Naive B cell (primary cell): ENCODE measurements around the gene QRICH2. TPM values are rescaled to one million over a fixed set of nuclear protein-coding genes. Genes with fewer than 3 reads are reported as not detected.
"Not testable (repeated sequence)": the region's sequence is repeated elsewhere in the genome, so short reads cannot be mapped to it uniquely, and the experiment has no call there.

Experiments
- ATAC-seq, 2 donors: fragments of 150-1000 bp; cut with Tn5 transposase; 2 replicates each; pipeline ENCODE4 v1.10.0; 2021; ENCODE audit warnings: low read depth in 2 of 2, mild to moderate bottlenecking in 2 of 2, moderate library complexity in 2 of 2
- DNase-seq: peaks from one replicate; pipeline ENCODE4 v3.0.0; 2022
- H3K27ac Mint-ChIP-seq, 6 donors: one replicate each; pipeline ENCODE4 v1.8.0; 2020 to 2022; ENCODE audit warnings: mild to moderate bottlenecking in 6 of 6, mixed read lengths in 6 of 6, moderate library complexity in 5 of 6, inconsistent platforms in 2 of 6
- H3K27me3 Mint-ChIP-seq, 3 donors: one replicate each; pipeline ENCODE4 v1.8.0; 2021 to 2022; ENCODE audit warnings: mixed read lengths in 3 of 3, mild to moderate bottlenecking in 1 of 3
- H3K36me3 Mint-ChIP-seq, 2 donors: one replicate each; pipeline ENCODE4 v1.8.0; 2020 to 2022; ENCODE audit warnings: mixed read lengths in 2 of 2, inconsistent platforms in 1 of 2, mild to moderate bottlenecking in 1 of 2
- H3K4me1 Mint-ChIP-seq, 3 donors: one replicate each; pipeline ENCODE4 v1.8.0; 2020 to 2022; ENCODE audit warnings: mixed read lengths in 3 of 3, inconsistent platforms in 1 of 3, mild to moderate bottlenecking in 1 of 3, moderate library complexity in 1 of 3
- H3K4me3 Mint-ChIP-seq, 8 donors: one replicate each; pipeline ENCODE4 v1.8.0; 2020 to 2022; ENCODE audit warnings: mild to moderate bottlenecking in 8 of 8, mixed read lengths in 8 of 8, moderate library complexity in 8 of 8, inconsistent platforms in 2 of 8
- H3K9me3 Mint-ChIP-seq, 7 donors: one replicate each; pipeline ENCODE4 v1.8.0; 2020 to 2022; ENCODE audit warnings: mixed read lengths in 7 of 7, mild to moderate bottlenecking in 5 of 7, inconsistent platforms in 2 of 7, moderate library complexity in 1 of 7
- polyA plus RNA-seq, 6 donors: library from polyadenylated mRNA; unstranded; fragments of 300-500 nt; fragmentation: Illumina TruSeq; gene quantifications; one replicate each; pipeline ENCODE4 v1.2.3, GENCODE V29; 2021; ENCODE audit warnings: low read depth in 6 of 6

The QRICH2 gene
- polyA plus RNA-seq, 6 donors from 2014 or later: 0.20 to 0.38 TPM; not detected in 4

GRCh38 chr17:76264425-76264754 is 43.7 kb downstream of the QRICH2 start:
- ATAC-seq (no peak), DNase-seq (no peak)
- Mint-ChIP-seq H3K4me1 (peaks cover 43 to 81% (median 72%) of the 10 kb centered on the region in 3 donors), H3K27me3 (no peaks in the 10 kb centered on the region), H3K36me3 (no peaks in the 10 kb centered on the region), H3K9me3 (no peaks in the 10 kb centered on the region), H3K4me3 (peak overlapping the region; percentile 66 to 91 (median 86)), H3K27ac (peak overlapping the region; percentile 47 to 99 (median 90))

- Mint-ChIP-seq H3K4me1 (peaks cover 39 to 77% (median 68%) of the 10 kb centered on the region in 3 donors), H3K27ac (peak overlapping the region; percentile 19 to 99 (median 87)), H3K9me3 (no peaks in the 10 kb centered on the region), H3K4me3 (peak overlapping the region in 4 of 8 donors; percentile 0 to 90 (median 46)), H3K36me3 (no peaks in the 10 kb centered on the region), H3K27me3 (no peaks in the 10 kb centered on the region)
- DNase-seq (no peak), ATAC-seq (no peak)
These were observed 44.2 kb downstream of the QRICH2 start for GRCh38 chr17:76263896-76264295.

GRCh38 chr17:76262732-76263344 is 45.2 kb downstream of the QRICH2 start:
- Mint-ChIP-seq H3K4me3 (peak overlapping the region; percentile 27 to 90 (median 76)), H3K27ac (peak overlapping the region; percentile 80 to 94 (median 90)), H3K27me3 (no peaks in the 10 kb centered on the region), H3K4me1 (peaks cover 34 to 67% (median 58%) of the 10 kb centered on the region in 3 donors), H3K9me3 (no peaks in the 10 kb centered on the region), H3K36me3 (no peaks in the 10 kb centered on the region)
- peak; percentile 13 to 14 for ATAC-seq
- DNase-seq: peak; percentile 58

GRCh38 chr17:76261421-76262215 is 46.5 kb downstream of the QRICH2 start:
- Mint-ChIP-seq H3K27me3 (no peaks in the 10 kb centered on the region), H3K4me1 (peaks cover 35 to 57% (median 47%) of the 10 kb centered on the region in 3 donors), H3K9me3 (no peaks in the 10 kb centered on the region), H3K27ac (peak overlapping the region in 5 of 6 donors; percentile 53 to 89 (median 67)), H3K4me3 (peak overlapping the region in 7 of 8 donors; percentile 15 to 80 (median 74)), H3K36me3 (no peaks in the 10 kb centered on the region)
- DNase-seq (peak; percentile 27), ATAC-seq (no peak)

- H3K9me3 Mint-ChIP-seq: no peaks in the 10 kb centered on the region
- H3K36me3 Mint-ChIP-seq: no peaks in the 10 kb centered on the region
- ATAC-seq: no peak
- H3K27me3 Mint-ChIP-seq: no peaks in the 10 kb centered on the region
- DNase-seq: no peak
- H3K4me1 Mint-ChIP-seq: peaks cover 37 to 61% (median 44%) of the 10 kb centered on the region in 3 donors
- H3K27ac Mint-ChIP-seq: peak overlapping the region in 3 of 6 donors; percentile 2 to 9 (median 5)
- H3K4me3 Mint-ChIP-seq: peak overlapping the region in 4 of 8 donors; percentile 12 to 49 (median 22)
These were observed 47.4 kb downstream of the QRICH2 start for GRCh38 chr17:76260669-76261068.

GRCh38 chr17:76260220-76260619 is 47.9 kb downstream of the QRICH2 start:
- Mint-ChIP-seq H3K9me3 (no peaks in the 10 kb centered on the region), H3K36me3 (no peaks in the 10 kb centered on the region), H3K4me3 (peak overlapping the region in 4 of 8 donors; percentile 16 to 37 (median 24)), H3K27ac (peak overlapping the region in 4 of 6 donors; percentile 5 to 72 (median 37)), H3K27me3 (no peaks in the 10 kb centered on the region), H3K4me1 (peaks cover 37 to 66% (median 44%) of the 10 kb centered on the region in 3 donors)
- ATAC-seq (no peak), DNase-seq (no peak)

- H3K27ac Mint-ChIP-seq, H3K36me3 Mint-ChIP-seq, H3K4me3 Mint-ChIP-seq, ATAC-seq, DNase-seq, H3K27me3 Mint-ChIP-seq, H3K9me3 Mint-ChIP-seq: not testable (repeated sequence)
- peaks cover 30 to 56% (median 36%) of the 10 kb centered on the region in 3 donors for H3K4me1 Mint-ChIP-seq
These were observed 51.5 kb downstream of the QRICH2 start for GRCh38 chr17:76256430-76257050.

- DNase-seq: no peak
- peak overlapping the region in 1 of 6 donors; percentile 69 for H3K27ac Mint-ChIP-seq
- H3K4me3 Mint-ChIP-seq: no peak overlapping the region
- no peaks in the 10 kb centered on the region for H3K27me3 Mint-ChIP-seq
- H3K4me1 Mint-ChIP-seq: peaks cover 29 to 56% (median 36%) of the 10 kb centered on the region in 3 donors
- H3K36me3 Mint-ChIP-seq: no peaks in the 10 kb centered on the region
- H3K9me3 Mint-ChIP-seq: peaks cover 0 to 3% (median 0%) of the 10 kb centered on the region in 7 donors
- no peak for ATAC-seq
These were observed 52.2 kb downstream of the QRICH2 start for GRCh38 chr17:76255801-76256429.

GRCh38 chr17:76254275-76254674 is 53.8 kb downstream of the QRICH2 start:
- Mint-ChIP-seq H3K4me3 (no peak overlapping the region), H3K27me3 (no peaks in the 10 kb centered on the region), H3K36me3 (no peaks in the 10 kb centered on the region), H3K27ac (peak overlapping the region in 1 of 6 donors; percentile 75), H3K4me1 (peaks cover 20 to 40% (median 20%) of the 10 kb centered on the region in 3 donors), H3K9me3 (peaks cover 0 to 3% (median 0%) of the 10 kb centered on the region in 7 donors)
- DNase-seq (no peak), ATAC-seq (no peak)

GRCh38 chr17:76253841-76254240 is 54.2 kb downstream of the QRICH2 start:
- H3K4me1 Mint-ChIP-seq: peaks cover 20 to 40% (median 20%) of the 10 kb centered on the region in 3 donors
- no peak overlapping the region for H3K4me3 Mint-ChIP-seq
- DNase-seq (no peak), ATAC-seq (no peak)
- peaks cover 0 to 3% (median 0%) of the 10 kb centered on the region in 7 donors for H3K9me3 Mint-ChIP-seq
- no peaks in the 10 kb centered on the region for H3K36me3 Mint-ChIP-seq
- H3K27me3 Mint-ChIP-seq: no peaks in the 10 kb centered on the region
- peak overlapping the region in 1 of 6 donors; percentile 75 for H3K27ac Mint-ChIP-seq

GRCh38 chr17:76252967-76253766 is 54.9 kb downstream of the QRICH2 start:
- peaks cover 20 to 40% (median 20%) of the 10 kb centered on the region in 3 donors for H3K4me1 Mint-ChIP-seq
- DNase-seq, H3K27me3 Mint-ChIP-seq, H3K36me3 Mint-ChIP-seq, ATAC-seq, H3K9me3 Mint-ChIP-seq: not testable (repeated sequence)
- peak overlapping the region in 7 of 8 donors; percentile 35 to 91 (median 87) for H3K4me3 Mint-ChIP-seq
- peak overlapping the region in 1 of 6 donors; percentile 91 for H3K27ac Mint-ChIP-seq
